ENCODE data around the gene FHAD1.

GRCh38 chr1:15279576-15280230 lies 32.7 kb downstream of the FHAD1 start:
- TF ChIP-seq TAF1 (IDR thresholded peaks at IDR 0.05; ENCODE audit: low read depth): no peak
- no peak for TF ChIP-seq MAX (IDR thresholded peaks at IDR 0.05)
- TF ChIP-seq TCF12 (IDR thresholded peaks at IDR 0.05; ENCODE audit: low read depth): no peak
- TF ChIP-seq YY1 (IDR thresholded peaks at IDR 0.05; ENCODE audit: low read depth): no peak
- TF ChIP-seq EP300 (IDR thresholded peaks at IDR 0.05; ENCODE audit: borderline replicate concordance): no peak
- peak; percentile 78 for TF ChIP-seq USF1 (IDR thresholded peaks at IDR 0.05)
